GM19238 (cell line): ENCODE results near the gene NDUFA3.

Experiments used
- DNase-seq: peaks from one replicate; pipeline ENCODE4 v3.0.0; 2011; ENCODE audit warnings: low spot score; ENCODE audit not compliant: insufficient read length

The NDUFA3 gene

DNA sequence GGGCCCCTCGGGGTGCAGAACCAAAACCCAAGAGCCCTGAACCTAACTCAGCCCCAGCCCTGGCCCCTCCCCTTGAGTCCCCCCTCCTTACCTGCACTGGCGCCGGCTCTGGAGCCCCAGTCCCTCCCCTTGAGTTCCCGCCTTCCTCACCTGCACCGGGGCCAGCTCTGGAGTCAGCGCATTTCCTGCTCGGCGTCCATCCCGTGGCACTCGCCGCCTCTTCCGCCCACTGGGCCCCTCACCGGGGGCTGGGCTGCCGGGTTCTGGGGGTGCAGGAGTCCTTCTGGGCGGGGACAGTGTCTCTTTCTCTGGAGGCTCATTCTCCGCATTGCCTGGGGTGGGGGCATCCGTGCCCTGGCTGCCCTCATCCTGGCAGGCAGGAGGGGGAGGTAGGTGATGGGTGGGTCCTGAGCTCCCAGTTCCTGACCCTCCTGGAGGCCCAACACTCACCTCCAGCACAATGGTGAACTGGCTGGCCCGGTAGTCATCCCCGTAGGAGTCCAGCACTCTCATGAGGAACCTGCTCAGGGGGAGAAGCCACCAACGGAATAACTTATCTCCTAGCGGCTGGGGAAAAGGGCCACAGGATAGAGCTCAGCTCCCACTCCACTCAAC lies 5.3 kb downstream of the NDUFA3 start:
- no peak for DNase-seq

DNA sequence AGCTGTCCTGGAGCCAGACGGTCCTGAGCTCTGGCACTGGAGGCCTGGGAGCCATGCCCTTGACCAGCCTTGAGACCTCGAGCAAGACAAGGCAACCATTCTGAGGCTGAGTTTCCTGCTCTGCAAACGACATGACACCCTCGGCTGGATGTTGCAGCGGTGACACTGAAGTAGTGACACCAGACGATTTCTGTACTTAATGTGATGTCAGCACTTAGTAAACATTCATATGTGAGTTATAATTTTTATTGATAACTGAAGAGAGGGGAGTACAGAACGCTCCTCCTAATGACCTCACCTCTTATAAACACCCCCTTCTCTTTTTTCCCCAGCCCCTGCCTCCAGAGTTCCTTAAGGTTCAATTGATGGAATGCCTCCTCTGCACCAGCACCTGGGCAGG lies 5.8 kb downstream of the NDUFA3 start:
- DNase-seq = no peak

DNA sequence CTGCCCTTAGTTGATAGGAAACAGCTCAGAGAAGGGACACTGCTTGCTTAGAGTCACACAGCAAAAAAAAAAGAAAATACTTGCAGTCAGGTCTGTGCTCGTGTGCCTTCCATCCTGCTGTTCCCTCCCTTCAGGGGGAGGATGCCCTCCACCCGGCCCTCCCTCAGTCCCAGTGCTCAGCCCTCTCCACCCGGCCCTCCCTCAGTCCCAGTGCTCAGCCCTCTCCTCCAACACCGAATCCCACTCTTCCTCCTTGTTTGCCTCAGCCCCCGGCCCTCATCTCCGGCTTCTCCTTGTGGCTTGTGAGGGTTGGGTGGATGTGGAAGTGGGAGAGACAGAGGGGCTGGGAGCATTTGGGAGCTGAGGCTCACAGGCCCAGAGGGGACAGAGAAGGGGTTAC lies 7.0 kb downstream of the NDUFA3 start:
- no peak for DNase-seq

DNA sequence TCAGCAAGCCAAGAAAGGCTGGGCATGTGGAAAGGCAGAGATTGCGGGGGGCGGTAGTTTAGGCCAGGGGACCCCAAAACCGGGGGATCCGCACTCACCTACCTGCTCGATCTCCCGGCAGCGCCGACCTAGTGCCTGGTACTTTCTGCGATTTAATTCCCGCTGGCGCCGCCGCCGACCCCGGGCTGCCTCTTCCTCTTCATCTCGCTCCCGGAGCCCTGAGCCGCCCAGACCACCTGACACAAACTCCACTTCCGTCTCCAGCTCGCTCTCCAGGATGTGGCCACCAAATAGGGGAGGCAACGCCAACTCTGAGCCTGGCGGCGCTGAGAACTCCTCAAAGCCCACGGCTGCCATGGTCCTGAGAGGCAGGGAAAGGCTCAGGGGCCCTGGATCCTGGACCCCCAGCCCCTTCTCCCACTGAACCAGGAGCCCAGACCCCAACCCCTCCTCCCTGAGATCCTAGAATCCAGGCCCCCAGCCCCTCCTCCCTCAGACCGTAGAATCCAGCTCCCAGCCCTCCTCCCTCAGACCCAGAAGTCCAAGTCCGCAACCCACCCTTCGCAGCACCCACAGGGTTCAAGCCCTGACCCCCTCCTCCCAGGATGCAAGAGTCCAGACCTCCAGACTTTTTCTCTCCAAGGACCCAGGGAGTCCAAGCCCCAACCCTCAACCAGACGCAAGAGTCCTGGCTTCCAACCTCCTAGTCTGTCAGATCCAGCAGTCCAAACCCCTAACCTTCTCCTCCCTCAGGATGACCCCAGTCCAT lies 11.9 kb downstream of the NDUFA3 start:
- DNase-seq = peak; percentile 73

GRCh38 chr19:54115109-54116063 lies 12.7 kb downstream of the NDUFA3 start, which contains the start of the genes PRPF31 and TFPT:
PRPF31 (plus strand) TSS chr19:54115754; CDS start chr19:54118279, 2,525 bp downstream.
TFPT (minus strand) TSS chr19:54115657; CDS start chr19:54115269, 388 bp downstream.
- peak; percentile 96 for DNase-seq

- no peak for DNase-seq
Observed at GRCh38 chr19:54121259-54121658, 18.6 kb downstream of the NDUFA3 start.

- no peak for DNase-seq
Observed at GRCh38 chr19:54123682-54124081, 21.0 kb downstream of the NDUFA3 start.

GRCh38 chr19:54124393-54124792 lies 21.7 kb downstream of the NDUFA3 start:
- no peak for DNase-seq

DNA sequence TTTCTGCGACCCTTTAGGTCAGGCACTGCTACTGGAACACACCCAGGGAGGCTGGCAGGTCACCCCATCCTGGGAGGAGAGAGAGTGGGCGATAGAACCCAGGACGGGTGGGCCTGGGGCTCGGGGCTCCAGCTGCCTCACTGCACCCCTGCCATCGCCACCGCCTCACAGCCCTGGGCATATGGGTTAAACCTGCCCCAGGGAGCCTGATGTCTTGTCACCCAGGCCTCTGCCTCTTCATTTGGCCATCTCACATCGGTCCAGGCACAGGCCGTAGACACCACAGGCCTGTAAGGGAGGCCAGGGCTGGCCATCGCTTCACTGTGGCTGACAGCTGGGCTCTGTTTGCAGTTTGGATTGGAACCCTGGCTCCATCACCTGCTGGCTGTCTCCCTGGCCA lies 23.1 kb downstream of the NDUFA3 start:
- no peak for DNase-seq

GRCh38 chr19:54127688-54128440 lies 25.2 kb downstream of the NDUFA3 start:
- DNase-seq = no peak

- no peak for DNase-seq
Observed at GRCh38 chr19:54128441-54128725, 25.7 kb downstream of the NDUFA3 start.

- DNase-seq = no peak
Observed at GRCh38 chr19:54128796-54129616, 26.4 kb downstream of the NDUFA3 start.

DNA sequence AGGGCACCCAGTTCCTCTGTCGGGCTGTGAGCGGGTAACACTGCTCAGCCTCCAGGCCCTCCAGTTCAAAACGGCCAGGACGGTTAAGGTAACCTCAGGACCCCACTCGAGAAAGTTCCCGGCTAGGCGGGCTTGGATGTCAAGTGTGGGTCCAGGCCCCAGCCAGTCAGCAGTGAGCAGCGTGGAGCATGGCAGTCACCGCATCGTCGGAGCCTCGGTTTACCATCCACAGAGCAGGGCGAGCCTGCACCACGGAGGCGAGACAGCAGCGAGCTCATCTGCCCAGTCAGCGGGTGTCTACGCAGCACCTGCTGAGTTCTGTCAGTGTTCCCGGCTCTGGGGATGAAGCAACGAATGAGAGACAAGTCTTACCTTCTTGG lies 27.0 kb downstream of the NDUFA3 start:
- DNase-seq = no peak

DNA sequence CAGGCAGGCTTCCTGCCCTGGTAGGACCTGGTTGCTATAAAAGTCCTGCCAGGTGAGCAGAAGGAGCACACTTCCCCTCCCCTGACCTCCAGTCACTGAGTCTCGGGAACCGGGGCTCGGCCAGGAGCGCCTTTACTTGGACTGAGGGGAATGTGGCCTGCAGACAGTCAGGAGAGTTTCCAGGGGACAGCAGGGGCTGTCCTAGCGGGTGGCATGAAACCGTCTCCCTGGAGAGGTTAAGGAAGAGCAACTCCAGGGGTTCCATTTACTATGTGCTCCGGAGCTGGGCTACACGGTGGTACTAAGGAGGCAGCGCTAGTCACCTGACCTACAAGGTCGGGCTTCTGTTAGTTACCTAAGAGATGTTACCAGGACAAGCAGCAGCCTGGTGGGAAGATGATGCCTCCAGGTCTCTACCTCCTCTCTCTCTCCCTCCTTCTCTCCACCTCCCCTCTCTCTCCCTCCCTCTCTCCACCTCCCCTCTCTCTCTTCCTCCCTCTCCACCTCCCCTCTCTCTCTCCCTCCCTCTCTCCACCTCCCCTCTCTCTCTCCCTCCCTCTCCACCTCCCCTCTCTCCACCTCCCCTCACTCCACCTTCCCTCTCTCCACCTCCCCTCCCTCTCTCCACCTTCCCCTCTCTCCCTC lies 30.8 kb downstream of the NDUFA3 start:
- DNase-seq = no peak

GRCh38 chr19:54133957-54134590 lies 31.4 kb downstream of the NDUFA3 start:
- no peak for DNase-seq

- DNase-seq = no peak
Observed at GRCh38 chr19:54136086-54136863, 33.6 kb downstream of the NDUFA3 start.

DNA sequence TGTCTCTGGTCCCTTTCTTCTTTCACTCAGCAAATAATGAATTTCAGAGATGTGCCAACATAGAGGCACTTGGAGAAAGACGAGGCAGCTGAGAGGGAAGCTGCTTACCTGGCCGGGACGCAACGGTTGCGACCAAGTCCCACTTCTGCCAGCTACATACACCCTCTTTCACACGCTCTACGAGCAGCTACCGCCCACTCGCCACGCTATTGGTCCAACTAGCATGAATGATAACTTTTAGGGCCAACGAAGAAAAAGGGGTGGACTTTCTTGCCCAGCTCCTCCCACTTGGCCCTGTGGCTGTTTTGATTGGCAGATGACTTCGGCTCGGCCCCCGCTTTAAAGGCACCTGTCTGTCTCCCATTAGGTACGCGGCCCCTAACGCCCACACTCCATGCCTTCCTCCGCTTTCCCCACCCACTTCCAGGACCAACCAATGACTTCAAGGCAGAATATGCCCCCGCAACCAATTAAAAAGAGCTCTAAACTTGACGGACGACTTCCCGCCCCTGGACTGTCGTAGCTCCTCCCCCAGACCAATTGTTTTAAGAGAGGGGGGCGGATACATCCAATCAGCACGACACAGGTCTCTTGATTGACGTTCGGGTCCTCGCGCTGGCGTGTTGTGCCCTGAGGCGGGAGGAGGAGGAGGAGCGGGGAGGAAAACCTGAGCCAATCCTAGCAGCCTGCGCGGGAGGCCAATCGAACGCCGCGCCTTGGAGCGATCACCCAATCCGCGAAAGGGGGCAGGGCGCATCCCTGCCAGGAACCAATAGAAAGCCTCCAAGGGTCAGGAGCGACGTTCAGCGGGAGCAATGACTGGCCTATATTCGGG lies 34.4 kb downstream of the NDUFA3 start:
- peak; percentile 99 for DNase-seq
